GOT3 (cell line): Measurements from ENCODE around the gene MAP2K1.
"Not testable (repeated sequence)": the region's sequence is repeated elsewhere in the genome, so short reads cannot be mapped to it uniquely, and the experiment has no call there.

Experiments
- DNase-seq: peaks from one replicate; lab custom pipeline; 2025; ENCODE audit warnings: mixed read lengths; lab: John Stamatoyannopoulos, UW

The MAP2K1 gene

GRCh38 chr15:66393037-66393436, 6.3 kb downstream of the MAP2K1 start:
- not testable (repeated sequence) for DNase-seq

- no peak for DNase-seq
Observed at GRCh38 chr15:66394472-66394871, 7.8 kb downstream of the MAP2K1 start.

GRCh38 chr15:66394915-66395314, 8.2 kb downstream of the MAP2K1 start:
- DNase-seq: no peak

DNA sequence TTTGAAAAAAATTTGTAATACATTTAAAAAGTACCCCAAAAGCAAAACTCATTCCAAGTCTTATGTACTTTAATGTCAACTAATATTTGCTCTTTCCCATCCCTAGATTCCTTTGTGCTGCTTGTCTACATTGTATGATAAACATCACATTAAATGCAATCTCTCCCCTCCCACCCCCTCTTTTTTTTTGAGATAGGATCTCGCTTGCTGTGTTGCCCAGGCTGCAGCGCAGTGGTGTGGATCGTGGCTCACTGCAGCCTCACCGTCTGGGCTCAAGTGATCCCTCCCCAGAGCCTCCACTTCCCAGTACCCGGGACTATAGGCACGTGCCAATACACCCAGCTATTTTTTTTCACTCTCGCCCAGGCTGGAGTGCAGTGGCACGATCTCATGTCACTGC, 12.6 kb downstream of the MAP2K1 start:
- DNase-seq: no peak

DNA sequence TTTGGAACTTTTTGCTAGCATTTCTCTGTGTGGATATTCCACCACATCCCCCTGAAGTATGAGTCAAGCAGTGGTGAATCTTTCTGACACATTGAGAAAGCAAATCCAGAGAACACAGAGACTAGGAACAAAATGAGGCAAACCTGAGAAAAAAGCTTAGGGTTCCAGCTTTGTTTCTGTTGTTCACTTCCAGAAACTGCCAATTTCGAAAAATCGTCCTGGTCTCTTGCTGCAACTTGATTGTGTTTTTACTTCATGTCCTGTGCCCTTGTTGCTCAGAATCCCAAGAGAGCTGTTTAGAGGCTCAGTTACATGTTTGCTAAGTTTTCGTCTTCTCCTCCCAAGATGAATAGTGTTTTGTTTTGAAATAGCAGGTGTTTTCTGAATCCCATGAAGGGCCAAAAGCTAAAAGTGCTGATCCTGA, 13.7 kb downstream of the MAP2K1 start:
- DNase-seq: no peak

DNA sequence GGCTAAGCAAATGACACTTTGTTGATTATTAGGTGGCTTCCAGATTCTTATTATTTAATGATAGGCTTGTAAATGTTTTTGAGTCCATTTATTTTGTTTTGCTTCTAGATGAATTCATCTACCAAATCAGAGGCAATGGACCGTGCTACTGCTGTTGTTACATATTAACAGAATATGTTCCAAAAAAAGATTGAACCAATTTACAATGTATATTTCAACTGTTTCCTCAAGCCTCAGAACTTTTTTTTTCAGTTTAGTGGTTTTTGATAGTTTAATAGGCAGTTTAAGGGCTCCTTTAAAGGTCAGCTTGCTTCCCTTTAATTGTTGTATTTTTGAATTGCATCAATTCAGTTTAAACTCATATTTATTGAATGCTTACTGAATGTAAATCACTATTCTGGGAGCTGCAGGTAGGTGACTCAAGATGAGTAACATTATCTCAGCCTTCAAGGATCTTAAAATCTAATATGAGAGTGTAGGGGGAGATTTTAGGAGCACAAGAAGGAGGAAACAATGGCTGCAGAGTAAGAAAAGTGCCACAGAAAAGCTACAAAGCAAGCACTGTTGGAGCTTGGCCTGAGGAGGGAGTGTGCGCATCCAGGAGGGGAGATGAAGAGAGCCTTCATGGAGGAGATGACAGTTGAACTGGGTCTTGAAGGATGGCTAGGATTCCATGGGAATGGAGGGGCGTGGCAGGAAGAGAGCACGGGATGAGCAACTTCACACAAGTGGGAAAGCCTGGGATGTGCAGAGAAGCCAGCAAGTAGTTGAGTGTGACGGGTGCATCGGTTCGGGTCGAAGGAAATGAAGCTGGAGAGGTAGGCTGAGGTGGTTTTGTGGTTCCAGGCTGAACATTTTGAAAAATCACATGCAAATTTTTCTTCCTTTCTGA, 14.7 kb downstream of the MAP2K1 start:
- DNase-seq: no peak

- no peak for DNase-seq
Observed at GRCh38 chr15:66402761-66403284, 16.1 kb downstream of the MAP2K1 start.

GRCh38 chr15:66403323-66403722, 16.6 kb downstream of the MAP2K1 start:
- no peak for DNase-seq

GRCh38 chr15:66404122-66404521, 17.4 kb downstream of the MAP2K1 start:
- no peak for DNase-seq

DNA sequence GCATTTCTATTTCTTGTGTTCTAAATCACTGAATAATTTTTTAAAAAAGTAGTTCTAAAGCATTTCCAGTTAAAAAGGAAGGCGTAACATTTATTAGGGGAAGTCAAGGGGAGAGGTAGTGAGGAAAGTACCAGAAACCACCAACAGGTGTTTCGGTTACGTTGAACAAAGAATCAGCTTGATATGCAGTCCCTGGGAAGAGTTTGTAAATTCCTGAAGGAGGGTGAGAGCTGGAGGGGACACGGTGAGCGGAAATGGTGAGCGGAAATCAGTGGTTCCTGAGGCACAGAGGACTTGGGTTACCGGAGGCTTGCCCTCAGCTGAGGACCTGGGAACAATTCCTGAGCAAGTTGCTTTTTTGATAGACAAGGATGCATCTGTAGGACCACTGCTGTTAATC, 17.8 kb downstream of the MAP2K1 start:
- DNase-seq: no peak

- DNase-seq: no peak
Observed at GRCh38 chr15:66405007-66405406, 18.3 kb downstream of the MAP2K1 start.

- DNase-seq: no peak
Observed at GRCh38 chr15:66405615-66406014, 18.9 kb downstream of the MAP2K1 start.

GRCh38 chr15:66408254-66408653, 21.5 kb downstream of the MAP2K1 start:
- no peak for DNase-seq

DNA sequence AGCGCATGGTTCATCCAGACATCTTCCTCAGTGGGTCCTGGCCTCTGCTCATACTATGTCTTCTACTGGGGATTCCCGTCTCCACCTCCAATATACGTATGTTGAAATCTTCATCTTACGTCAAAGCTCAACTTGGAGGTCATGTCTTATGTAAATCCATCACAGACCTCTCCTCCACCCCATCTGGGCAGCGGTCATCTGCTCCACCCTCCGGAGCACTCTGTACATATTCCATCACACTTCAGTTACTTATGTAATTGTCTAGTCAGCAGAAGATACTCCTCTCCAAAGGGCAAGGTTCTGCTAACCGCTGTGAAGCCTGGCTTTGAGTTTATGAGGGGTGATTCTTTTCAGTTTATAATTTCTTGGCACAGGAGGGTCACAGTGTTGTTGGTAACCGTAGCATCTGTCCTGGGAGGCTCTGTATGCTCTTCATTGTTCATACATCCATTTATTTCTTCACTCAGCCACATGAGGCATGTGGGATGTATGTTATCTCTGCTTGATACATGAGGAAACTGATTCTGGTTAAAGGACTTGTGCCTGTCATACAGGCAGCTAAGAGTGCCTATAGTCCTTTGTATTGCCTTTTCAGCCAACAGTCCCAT, 22.1 kb downstream of the MAP2K1 start:
- no peak for DNase-seq

GRCh38 chr15:66409565-66410108, 22.9 kb downstream of the MAP2K1 start:
- no peak for DNase-seq

GRCh38 chr15:66411190-66411589, 24.5 kb downstream of the MAP2K1 start:
- DNase-seq: no peak

DNA sequence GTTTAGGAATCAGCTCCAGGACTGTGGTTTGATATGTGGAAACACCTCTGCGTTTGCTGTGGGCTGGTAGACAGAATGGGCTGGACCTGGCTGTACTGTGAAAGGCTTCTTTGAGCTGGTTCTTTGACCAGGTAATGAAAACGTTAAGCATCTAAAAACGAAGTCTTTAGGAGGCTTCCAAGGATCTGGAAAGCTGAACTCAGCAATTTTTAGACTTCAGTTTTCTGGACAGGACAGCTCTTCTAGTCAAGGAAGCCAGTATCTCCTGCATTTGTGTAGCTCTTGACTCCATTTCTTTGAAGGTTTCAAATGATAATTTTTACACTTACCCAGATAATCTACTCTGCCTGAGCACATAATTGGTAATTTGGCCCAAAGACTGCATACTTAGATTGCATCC, 25.5 kb downstream of the MAP2K1 start:
- no peak for DNase-seq

- DNase-seq: no peak
Observed at GRCh38 chr15:66413579-66413978, 26.9 kb downstream of the MAP2K1 start.

DNA sequence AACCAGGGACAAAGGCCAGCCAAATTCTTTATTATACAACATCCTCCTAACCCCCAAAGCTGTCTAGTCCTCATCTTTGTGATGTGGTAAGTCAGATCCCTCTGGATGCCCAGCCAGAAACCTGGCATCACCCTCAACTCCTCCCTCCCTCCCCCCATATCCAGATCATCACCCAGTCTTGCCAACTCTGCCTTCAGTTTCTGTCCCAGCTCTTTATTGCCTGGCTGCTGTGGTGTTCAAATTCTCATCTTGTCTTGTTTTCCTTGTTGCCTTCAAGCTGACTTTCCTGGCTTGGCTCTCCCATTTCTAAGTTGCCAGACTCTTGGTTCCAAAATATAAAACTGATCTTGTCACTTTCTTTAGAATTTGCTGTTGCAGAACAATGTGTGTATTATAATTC, 28.6 kb downstream of the MAP2K1 start:
- no peak for DNase-seq

- DNase-seq: no peak
Observed at GRCh38 chr15:66417736-66418135, 31.0 kb downstream of the MAP2K1 start.

DNA sequence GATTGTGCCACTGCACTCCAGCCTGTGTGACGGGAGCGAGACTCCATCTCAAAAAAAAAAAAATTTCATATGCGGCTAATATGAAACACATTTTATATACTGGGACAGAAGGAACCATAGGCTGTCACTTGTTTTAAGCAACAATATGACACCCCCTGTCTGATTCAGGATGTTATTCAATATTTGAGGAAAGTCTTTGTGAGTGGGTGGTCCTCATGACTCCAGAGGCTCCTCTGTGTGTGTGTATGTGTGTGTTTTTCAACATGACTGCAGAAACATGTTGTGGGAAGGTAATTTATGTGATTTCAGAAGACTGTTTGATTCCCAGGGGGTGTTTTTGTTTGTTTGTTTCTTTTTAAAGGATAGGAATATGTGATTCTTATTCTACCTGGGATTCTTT, 32.8 kb downstream of the MAP2K1 start:
- no peak for DNase-seq

DNA sequence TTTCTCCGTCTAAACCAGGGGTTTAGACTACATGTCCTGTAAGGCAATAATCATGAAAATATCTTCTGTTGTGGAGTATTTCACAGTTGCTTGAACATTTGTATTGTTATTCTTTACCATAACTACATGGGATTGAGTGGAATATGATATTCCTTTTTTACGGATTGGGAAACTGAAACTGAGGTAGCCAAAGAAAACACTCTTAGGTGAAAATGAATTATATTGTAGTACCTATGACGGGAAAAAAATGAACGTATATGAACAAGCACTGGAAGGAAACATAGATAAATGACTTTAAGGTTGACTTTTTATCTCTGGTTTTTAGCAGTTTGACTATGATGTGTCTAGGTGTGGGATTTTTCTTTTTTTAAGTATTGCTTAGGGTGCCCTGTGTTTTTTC, 35.6 kb downstream of the MAP2K1 start:
- DNase-seq: no peak

GRCh38 chr15:66423149-66423548, 36.4 kb downstream of the MAP2K1 start:
- DNase-seq: no peak
